ENCODE results near the gene NDP.
"Not testable (repeated sequence)": the region's sequence is repeated elsewhere in the genome, so short reads cannot be mapped to it uniquely, and the experiment has no call there.

Gene NDP

DNA sequence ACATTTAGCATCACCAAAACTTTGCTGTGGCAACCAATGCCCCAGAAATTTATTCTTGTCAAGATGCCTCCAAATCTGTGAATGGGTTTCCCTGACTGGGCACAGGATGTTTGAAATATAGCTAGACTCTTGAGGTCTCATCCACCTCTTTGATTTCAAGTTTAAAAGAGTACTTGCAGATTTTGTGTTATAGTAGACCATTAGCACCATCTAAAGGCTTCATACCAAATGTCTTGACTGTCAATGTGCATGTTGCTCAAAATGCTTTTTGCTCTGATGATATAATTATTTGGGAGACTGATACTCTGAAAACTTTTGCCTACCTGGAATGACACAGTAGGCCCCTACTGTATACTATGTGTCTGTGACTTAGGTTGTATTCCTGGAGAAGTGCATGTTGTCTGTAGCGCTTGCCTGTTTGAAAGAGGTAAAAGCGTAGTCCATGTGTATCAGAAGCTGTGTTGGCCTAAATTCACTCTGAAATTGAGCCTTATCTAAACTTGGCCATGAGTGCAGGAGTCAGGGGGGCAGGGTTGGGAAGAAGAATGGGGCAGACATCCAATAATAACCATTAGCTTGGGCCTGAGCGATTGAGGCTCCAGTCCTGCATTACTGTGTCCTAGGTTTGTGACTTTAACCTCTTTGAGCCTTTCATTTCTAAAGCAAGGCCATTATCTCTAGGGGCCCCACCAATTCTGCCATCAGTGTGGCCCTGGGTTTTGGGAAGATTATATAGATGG, 33.8 kb downstream of the NDP start:
- peaks cover 0 to 6% (median 0%) of the 10 kb centered on the region in 10 experiments; a peak in 1 of 20 replicates for H3K4me1 ChIP-seq

DNA sequence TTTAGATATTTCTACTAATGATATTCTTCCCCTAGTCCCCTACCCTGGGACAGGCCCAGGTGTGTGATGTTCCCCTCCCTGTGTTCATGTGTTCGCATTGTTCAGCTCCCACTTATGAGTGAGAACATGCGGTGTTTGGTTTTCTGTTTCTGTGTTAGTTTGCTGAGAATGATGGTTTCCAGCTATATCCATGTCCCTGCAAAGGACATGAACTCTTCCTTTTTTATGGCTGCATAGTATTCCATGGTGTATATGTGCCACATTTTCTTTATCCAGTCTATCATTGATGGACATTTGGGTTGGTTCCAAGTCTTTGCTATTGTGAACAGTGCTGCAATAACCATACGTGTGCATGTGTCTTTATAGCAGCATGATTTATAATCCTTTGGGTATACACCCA, 51.2 kb downstream of the NDP start:
- not testable (repeated sequence) for H3K27me3 ChIP-seq, H3K4me3 ChIP-seq, H3K9ac ChIP-seq, H3K27ac ChIP-seq, H3K4me1 ChIP-seq, H3K4me2 ChIP-seq, H3K36me3 ChIP-seq, H4K20me1 ChIP-seq
- H3K9me3 ChIP-seq (replicated peaks in 1 of 11): peaks cover 0 to 15% (median 0%) of the 10 kb centered on the region in 11 experiments; a peak in 5 of 22 replicates

More for the DNA sequence above, 33.8 kb downstream of the NDP start:
- H3K4me3 ChIP-seq: no peak overlapping the region
- H3K36me3 ChIP-seq: no peaks in the 10 kb centered on the region
- no peak overlapping the region for H3K4me2 ChIP-seq
- no peaks in the 10 kb centered on the region; a peak in 2 of 22 replicates for H3K27me3 ChIP-seq
- no peak for TF ChIP-seq Cebpa-rat (IDR thresholded peaks at IDR 0.05)
- H3K27ac ChIP-seq: no peak overlapping the region
- H3K9me3 ChIP-seq (replicated peaks in 1 of 11): no peaks in the 10 kb centered on the region
- H3K9ac ChIP-seq: no peak overlapping the region
- H4K20me1 ChIP-seq: no peaks in the 10 kb centered on the region; a peak in 1 of 22 replicates

DNA sequence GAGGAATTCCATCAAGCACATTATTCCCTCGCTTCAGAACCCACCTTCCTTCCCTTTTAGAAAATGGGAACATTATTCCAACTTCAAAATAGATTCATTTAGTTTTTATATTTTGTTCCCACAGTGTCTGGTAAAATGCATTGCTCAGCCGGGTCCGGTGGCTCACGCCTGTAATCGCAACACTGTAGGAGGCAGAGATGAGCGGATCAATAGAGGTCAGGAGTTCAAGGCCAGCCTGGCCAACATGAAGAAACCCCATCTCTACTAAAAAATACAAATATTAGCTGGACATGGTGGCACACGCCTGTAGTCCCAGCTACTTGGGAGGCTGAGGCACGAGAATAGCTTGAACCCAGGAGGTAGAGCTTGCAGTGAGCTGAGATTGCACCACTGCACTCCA, 62.4 kb downstream of the NDP start:
- H3K4me2 ChIP-seq; H4K20me1 ChIP-seq; H3K4me1 ChIP-seq; H3K27ac ChIP-seq; H3K9me3 ChIP-seq (replicated peaks in 1 of 11); H3K9ac ChIP-seq; H3K4me3 ChIP-seq; H3K36me3 ChIP-seq; H3K27me3 ChIP-seq: not testable (repeated sequence)

DNA sequence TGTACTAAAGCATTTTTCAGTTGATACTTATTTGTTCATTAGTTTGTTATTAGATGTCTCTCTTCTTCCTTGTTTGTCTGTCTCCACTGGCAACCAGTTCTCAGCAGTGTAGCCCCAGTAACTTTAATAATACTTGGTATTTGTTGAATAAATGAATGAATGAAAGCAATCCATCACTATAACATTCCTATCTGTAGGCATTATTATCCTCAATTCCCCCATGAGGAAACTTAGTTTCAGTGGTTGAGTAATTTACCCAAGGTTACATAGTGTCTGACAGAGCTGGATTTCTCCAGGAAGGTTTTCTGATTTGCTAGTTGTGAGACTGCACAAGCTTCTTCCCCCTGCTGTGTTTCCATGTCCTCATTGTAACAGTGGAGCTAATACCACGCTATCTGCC, 63.2 kb downstream of the NDP start:
- no peaks in the 10 kb centered on the region for H3K9me3 ChIP-seq (replicated peaks in 1 of 11)
- no peak overlapping the region for H3K27ac ChIP-seq
- H3K4me3 ChIP-seq: no peak overlapping the region
- H4K20me1 ChIP-seq: no peaks in the 10 kb centered on the region
- no peaks in the 10 kb centered on the region for H3K4me1 ChIP-seq
- no peak for TF ChIP-seq Cebpa-rat (IDR thresholded peaks at IDR 0.05)
- no peak overlapping the region for H3K4me2 ChIP-seq
- H3K9ac ChIP-seq: no peak overlapping the region
- H3K36me3 ChIP-seq: no peaks in the 10 kb centered on the region
- no peaks in the 10 kb centered on the region for H3K27me3 ChIP-seq

DNA sequence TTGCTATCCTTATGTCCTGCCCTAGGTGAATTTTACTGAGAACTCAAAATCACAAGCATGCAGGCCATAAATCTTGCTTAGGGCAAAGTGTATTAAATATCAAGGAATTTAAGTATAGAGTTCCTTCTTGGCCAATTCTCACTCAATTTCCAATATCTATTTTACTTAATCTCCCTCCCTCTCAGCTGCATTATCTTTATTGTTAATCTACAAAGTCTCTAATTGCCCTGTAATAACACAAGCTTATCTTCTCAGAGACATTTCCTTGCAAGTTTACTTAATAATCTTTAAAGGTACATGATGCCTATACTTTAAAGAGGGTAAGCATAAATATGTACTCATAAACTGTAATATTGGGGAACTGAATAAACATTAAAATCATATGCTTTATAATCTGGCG, 64.0 kb downstream of the NDP start:
- no peak overlapping the region for H3K4me3 ChIP-seq
- TF ChIP-seq Cebpa-rat (IDR thresholded peaks at IDR 0.05): no peak
- no peaks in the 10 kb centered on the region for H3K4me1 ChIP-seq
- H4K20me1 ChIP-seq: no peaks in the 10 kb centered on the region
- no peaks in the 10 kb centered on the region for H3K9me3 ChIP-seq (replicated peaks in 1 of 11)
- H3K4me2 ChIP-seq: no peak overlapping the region
- H3K9ac ChIP-seq: no peak overlapping the region
- H3K27ac ChIP-seq: no peak overlapping the region
- H3K27me3 ChIP-seq: no peaks in the 10 kb centered on the region
- no peaks in the 10 kb centered on the region for H3K36me3 ChIP-seq

DNA sequence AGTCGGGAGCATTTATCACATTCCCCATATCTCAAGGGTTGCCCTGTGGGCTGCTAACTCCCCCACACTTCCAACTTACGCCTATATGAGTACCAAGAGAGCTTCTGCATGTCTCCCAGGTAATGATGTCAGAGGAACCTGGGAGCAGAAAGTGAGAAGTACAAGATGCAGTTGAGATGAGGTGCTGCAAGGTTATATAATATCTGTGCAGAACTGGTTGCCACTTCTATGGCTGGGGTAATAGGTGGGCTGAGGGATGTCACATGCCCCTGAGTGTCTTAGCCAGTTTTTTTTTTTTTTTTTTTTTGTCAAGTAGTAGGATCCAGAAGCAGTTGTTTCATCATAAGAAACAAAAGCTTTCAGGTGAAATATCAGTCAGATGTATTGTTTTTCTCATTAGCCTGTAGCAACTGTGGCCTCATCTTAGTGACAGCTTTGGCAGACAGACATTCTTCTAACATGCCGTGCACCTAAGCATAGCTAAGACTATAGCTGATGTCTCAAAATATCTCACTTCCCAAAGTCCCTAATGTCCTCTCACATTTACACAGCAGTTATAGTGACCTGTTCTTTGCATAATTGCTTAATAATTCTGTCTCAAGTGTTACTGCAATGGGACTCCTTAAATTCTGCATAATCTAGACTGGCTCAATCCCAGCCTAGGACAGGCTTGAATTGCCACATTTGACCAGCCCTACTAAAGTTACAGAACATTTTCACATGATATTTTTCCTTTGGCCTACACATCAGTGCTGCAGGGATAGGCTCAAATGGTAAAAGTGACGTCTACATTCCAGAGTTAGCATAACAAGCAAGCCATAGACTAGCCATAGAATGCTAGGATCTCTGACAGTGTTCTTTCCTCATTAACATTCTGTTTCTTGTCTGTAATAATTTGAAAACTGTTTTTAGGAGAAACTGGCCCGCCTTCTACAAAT, 73.0 kb downstream of the NDP start:
- no peak overlapping the region for H3K4me3 ChIP-seq
- no peaks in the 10 kb centered on the region for H3K4me1 ChIP-seq
- H3K4me2 ChIP-seq: no peak overlapping the region
- no peaks in the 10 kb centered on the region for H3K9me3 ChIP-seq (replicated peaks in 1 of 11)
- no peak overlapping the region for H3K9ac ChIP-seq
- H4K20me1 ChIP-seq: no peaks in the 10 kb centered on the region
- TF ChIP-seq Cebpa-rat (IDR thresholded peaks at IDR 0.05): no peak
- H3K27ac ChIP-seq: no peak overlapping the region
- no peaks in the 10 kb centered on the region; a peak in 1 of 22 replicates for H3K27me3 ChIP-seq
- no peaks in the 10 kb centered on the region for H3K36me3 ChIP-seq
